ENCODE measurements around the gene GCLC.
"Not testable (repeated sequence)": the region's sequence is repeated elsewhere in the genome, so short reads cannot be mapped to it uniquely, and the experiment has no call there.

DNA sequence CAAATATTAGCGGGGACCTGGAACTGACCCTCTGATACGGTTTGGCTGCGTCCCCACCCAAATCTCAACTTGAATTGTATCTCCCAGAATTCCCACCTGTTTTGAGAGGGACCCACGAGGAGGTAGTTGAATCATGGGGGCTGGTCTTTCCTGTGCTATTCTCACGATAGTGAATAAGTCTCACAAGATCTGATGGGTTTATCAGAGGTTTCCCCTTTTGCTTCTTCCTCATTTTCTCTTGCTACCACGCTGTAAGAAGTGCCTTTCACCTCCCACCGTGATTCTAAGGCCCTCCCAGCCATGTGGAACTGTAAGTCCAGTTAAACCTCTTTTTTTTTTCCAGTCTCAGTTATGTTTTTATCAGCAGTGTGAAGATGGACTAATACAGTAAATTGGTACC lies 6.8 kb upstream of the GCLC start:
- TF ChIP-seq, protein P1, sequence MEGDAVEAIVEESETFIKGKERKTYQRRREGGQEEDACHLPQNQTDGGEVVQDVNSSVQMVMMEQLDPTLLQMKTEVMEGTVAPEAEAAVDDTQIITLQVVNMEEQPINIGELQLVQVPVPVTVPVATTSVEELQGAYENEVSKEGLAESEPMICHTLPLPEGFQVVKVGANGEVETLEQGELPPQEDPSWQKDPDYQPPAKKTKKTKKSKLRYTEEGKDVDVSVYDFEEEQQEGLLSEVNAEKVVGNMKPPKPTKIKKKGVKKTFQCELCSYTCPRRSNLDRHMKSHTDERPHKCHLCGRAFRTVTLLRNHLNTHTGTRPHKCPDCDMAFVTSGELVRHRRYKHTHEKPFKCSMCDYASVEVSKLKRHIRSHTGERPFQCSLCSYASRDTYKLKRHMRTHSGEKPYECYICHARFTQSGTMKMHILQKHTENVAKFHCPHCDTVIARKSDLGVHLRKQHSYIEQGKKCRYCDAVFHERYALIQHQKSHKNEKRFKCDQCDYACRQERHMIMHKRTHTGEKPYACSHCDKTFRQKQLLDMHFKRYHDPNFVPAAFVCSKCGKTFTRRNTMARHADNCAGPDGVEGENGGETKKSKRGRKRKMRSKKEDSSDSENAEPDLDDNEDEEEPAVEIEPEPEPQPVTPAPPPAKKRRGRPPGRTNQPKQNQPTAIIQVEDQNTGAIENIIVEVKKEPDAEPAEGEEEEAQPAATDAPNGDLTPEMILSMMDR (conservative IDR thresholded peaks at IDR 0.05; ENCODE audit: low read depth, low read length), result not testable (repeated sequence)
- TF ChIP-seq EZH2 (IDR thresholded peaks at IDR 0.05; ENCODE audit: borderline replicate concordance, low read depth, low read length, poor library complexity, severe bottlenecking), result not testable (repeated sequence)

Measured in A673 (cell line).